Spleen (tissue), 11 donors: ENCODE data around the gene ZNF516. TPM values are rescaled to one million over a fixed set of nuclear protein-coding genes. Genes with fewer than 3 reads are reported as not detected.

Experiments
- DNase-seq: peaks from one replicate; pipeline ENCODE4 v3.0.0-alpha.2; 2020
- H3K27ac ChIP-seq, 8 donors: fragments of 200-600 bp; sonication (generic) in 7 of 8; 1 replicate in 4 of 8; 2 replicates in 4 of 8; pipeline versions ENCODE4 v1.5.0 to v1.8.0; 2016 to 2021; ENCODE audit warnings: inconsistent platforms in 4 of 8, mild to moderate bottlenecking in 4 of 8, moderate library complexity in 1 of 8
- H3K27me3 ChIP-seq, 7 donors: fragments of 200-600 bp; sonication (generic) in 6 of 7; replicated peaks in 1 of 7; 1 replicate in 4 of 7; 2 replicates in 3 of 7; pipeline versions ENCODE4 v1.5.0 to v1.8.0; 2016 to 2021; ENCODE audit warnings: inconsistent platforms in 3 of 7, mild to moderate bottlenecking in 1 of 7
- H3K36me3 ChIP-seq, 6 donors: fragments of 200-600 bp; sonication (generic) in 5 of 6; 1 replicate in 4 of 6; 2 replicates in 2 of 6; pipeline versions ENCODE4 v1.5.0 to v1.8.0; 2016 to 2021; ENCODE audit warnings: inconsistent platforms in 2 of 6
- H3K4me1 ChIP-seq, 6 donors: fragments of 200-600 bp; sonication (generic) in 5 of 6; 1 replicate in 3 of 6; 2 replicates in 3 of 6; pipeline versions ENCODE4 v1.5.0 to v1.8.0; 2016 to 2021; ENCODE audit warnings: inconsistent platforms in 3 of 6
- H3K4me3 ChIP-seq, 8 donors: fragments of 200-600 bp; sonication (generic) in 7 of 8; 1 replicate in 4 of 8; 2 replicates in 4 of 8; pipeline versions ENCODE4 v1.5.0 to v1.8.0; 2016 to 2021; ENCODE audit warnings: inconsistent platforms in 4 of 8, mild to moderate bottlenecking in 4 of 8, moderate library complexity in 2 of 8
- H3K9me3 ChIP-seq, 8 donors: fragments of 200-600 bp; sonication (generic) in 7 of 8; 1 replicate in 4 of 8; 2 replicates in 4 of 8; pipeline versions ENCODE4 v1.5.0 to v1.8.0; 2016 to 2021; ENCODE audit warnings: inconsistent platforms in 4 of 8
- POLR2A ChIP-seq, 3 donors: fragments of 450-650 bp; IDR thresholded peaks; one replicate each; pipeline ENCODE4 v1.5.1; 2017; ENCODE audit warnings: antibody characterized with exemption in 3 of 3, mild to moderate bottlenecking in 1 of 3
- POLR2AphosphoS5 ChIP-seq, 3 donors: sonication (generic); formaldehyde crosslinking; IDR thresholded peaks; one replicate each; pipeline ENCODE4 v1.5.1; 2017; ENCODE audit warnings: antibody characterized with exemption in 3 of 3
- WGBS, 5 donors: extraction: QIAGEN DNeasy Blood & Tissue Kit in 3 of 5; methylation state at CpG; one replicate each; pipeline versions ENCODE4 v1.1.5 to v1.1.7; 2013 to 2018; 5-methylcytosine and 5-hydroxymethylcytosine counted together
- intact Hi-C: fragments of 100-400 bp; cut with DNase I; formaldehyde crosslinking; loops from one replicate; pipeline ENCODE4 v1.15.0; 2023; ENCODE audit warnings: low total_unique reads
- polyA plus RNA-seq, 3 donors: library from polyadenylated mRNA; stranded (reverse); fragments of 200-250 nt; gene quantifications; one replicate each; pipeline ENCODE4 v1.2.1, GENCODE V29; 2013
- total RNA-seq, 7 donors: library from RNA; depleted of rRNA in 3 of 7; stranded (reverse); fragments of >200 nt in 3 of 7; fragmentation: NEBNext Ultra II Directional in 4 of 7; extraction: Animal tissue kit (Norgen Biotek cat#: 25700) in 4 of 7; gene quantifications; one replicate each; pipeline versions ENCODE4 v1.1.0 to v1.2.1, GENCODE V29; 2016 to 2021
- TF ChIP-seq, protein P1 (sequence below), 11 experiments: fragments of 200-600 bp in 7 of 11; fragments of 450-650 bp in 4 of 11; sonication (generic) in 4 of 11; IDR thresholded peaks in 8 of 11; conservative IDR thresholded peaks in 3 of 11; 1 replicate in 7 of 11; 2 replicates in 4 of 11; pipeline versions ENCODE4 v1.4.0 to v1.8.0; 2016 to 2021; ENCODE audit warnings: antibody characterized with exemption in 11 of 11, inconsistent platforms in 4 of 11, mild to moderate bottlenecking in 1 of 11
- donor health status: healthy with polysubstance abuse.
- donor health status: DM: no; HTN: no; CAD: no; lungs with moderate emphysema.
- donor health status: DM: no; HTN: no; CAD: no.
- donor health status: Bipolar disorder and iron deficiency.
- donor health status: healthy.
- donor health status: DM: no; HTN: no; CAD: no.
- donor health status: DM: yes; HTN: yes; CAD: no.

Gene ZNF516
- total and polyA plus RNA-seq, 10 donors = 4.5 to 58.4 (median 40.0) TPM

DNA sequence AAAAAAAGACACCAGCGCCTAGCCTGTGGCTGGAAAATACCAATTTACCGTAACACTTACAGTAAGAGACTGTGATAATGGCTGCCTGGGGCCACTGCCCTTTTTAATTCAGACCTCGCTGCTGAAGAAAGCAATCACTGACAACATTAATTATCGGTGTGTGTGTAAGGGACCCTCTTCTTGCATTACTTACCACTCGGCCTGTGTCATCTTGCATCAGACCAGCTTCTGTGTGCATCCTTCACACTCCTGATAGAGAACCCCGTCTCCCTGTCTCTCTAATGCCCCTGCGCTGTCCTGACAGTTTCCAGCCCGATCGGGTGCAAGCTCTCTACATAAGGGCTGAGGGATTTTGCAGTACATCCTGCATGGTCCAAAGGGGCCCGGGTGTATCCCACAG lies 124.4 kb downstream of the ZNF516 start:
- TF ChIP-seq, protein P1, sequence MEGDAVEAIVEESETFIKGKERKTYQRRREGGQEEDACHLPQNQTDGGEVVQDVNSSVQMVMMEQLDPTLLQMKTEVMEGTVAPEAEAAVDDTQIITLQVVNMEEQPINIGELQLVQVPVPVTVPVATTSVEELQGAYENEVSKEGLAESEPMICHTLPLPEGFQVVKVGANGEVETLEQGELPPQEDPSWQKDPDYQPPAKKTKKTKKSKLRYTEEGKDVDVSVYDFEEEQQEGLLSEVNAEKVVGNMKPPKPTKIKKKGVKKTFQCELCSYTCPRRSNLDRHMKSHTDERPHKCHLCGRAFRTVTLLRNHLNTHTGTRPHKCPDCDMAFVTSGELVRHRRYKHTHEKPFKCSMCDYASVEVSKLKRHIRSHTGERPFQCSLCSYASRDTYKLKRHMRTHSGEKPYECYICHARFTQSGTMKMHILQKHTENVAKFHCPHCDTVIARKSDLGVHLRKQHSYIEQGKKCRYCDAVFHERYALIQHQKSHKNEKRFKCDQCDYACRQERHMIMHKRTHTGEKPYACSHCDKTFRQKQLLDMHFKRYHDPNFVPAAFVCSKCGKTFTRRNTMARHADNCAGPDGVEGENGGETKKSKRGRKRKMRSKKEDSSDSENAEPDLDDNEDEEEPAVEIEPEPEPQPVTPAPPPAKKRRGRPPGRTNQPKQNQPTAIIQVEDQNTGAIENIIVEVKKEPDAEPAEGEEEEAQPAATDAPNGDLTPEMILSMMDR (IDR thresholded peaks at IDR 0.05 in 8 of 11, conservative IDR thresholded peaks at IDR 0.05 in 3 of 11) = no peak
- whole genome bisulfite sequencing, 5 donors = 94 to 98% (median 96%) methylated on average over 10 of the region's 10 CpGs
- H3K27ac ChIP-seq = no peak overlapping the region
- H3K36me3 ChIP-seq = peaks cover 0 to 57% (median 15%) of the 10 kb centered on the region in 6 donors
- no peaks in the 10 kb centered on the region for H3K27me3 ChIP-seq
- H3K4me3 ChIP-seq = no peak overlapping the region
- H3K9me3 ChIP-seq = no peaks in the 10 kb centered on the region
- peaks cover 0 to 24% (median 18%) of the 10 kb centered on the region in 6 donors for H3K4me1 ChIP-seq
- no peak for DNase-seq
- intact Hi-C loops = no loop called here

DNA sequence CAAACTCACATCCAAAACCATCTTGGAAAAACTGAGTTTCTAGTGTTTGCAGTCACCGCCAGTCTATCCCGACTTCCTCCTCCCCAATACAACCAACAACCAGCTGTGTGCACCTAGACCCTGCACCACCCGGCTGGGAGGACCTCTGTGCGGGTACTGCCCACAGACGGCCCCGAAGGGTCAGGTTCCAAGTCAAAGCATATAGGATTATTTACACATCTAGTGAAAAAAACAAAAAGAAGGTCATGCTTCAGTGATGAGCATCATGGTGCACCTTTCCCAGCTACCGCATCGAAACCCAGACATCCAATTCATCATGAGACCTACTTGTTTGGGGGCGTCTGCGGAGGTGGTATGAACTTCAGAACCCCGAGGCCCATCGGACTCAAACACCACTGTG lies 124.8 kb downstream of the ZNF516 start:
- peaks cover 0 to 20% (median 15%) of the 10 kb centered on the region in 6 donors for H3K4me1 ChIP-seq
- 91 to 97% (median 95%) methylated on average over 12 of the region's 12 CpGs for WGBS, 5 donors
- H3K36me3 ChIP-seq = peaks cover 0 to 60% (median 15%) of the 10 kb centered on the region in 6 donors
- H3K27ac ChIP-seq = no peak overlapping the region
- no peak for TF ChIP-seq POLR2AphosphoS5 (IDR thresholded peaks at IDR 0.05)
- TF ChIP-seq, protein P1 (IDR thresholded peaks at IDR 0.05 in 8 of 11, conservative IDR thresholded peaks at IDR 0.05 in 3 of 11) = no peak
- TF ChIP-seq POLR2A (IDR thresholded peaks at IDR 0.05) = no peak
- no peak for DNase-seq
- no peak overlapping the region for H3K4me3 ChIP-seq
- H3K9me3 ChIP-seq = no peaks in the 10 kb centered on the region
- intact Hi-C loops = no loop called here
- no peaks in the 10 kb centered on the region for H3K27me3 ChIP-seq

DNA sequence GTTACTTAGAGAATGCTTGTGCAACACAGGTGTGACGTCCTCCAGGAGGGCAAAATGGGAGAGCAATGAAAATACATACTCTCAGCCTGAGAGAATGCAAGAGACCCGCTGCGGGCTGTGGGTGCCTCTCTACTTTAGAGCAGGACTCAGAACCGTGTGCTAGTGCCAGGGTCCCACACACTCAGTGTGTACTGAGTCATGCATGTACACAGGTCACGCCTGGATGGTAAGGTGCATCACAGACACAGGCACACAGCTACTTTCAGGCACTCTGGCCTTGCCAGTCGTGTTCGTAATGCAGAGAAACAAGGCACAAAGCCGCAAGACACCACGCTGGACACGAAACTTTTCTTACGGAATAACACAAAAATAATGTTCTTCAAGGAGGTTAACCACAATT lies 125.3 kb downstream of the ZNF516 start:
- DNase-seq = no peak
- Histone ChIP-seq H3K36me3 (peaks cover 0 to 60% (median 15%) of the 10 kb centered on the region in 6 donors), H3K4me1 (peaks cover 0 to 15% (median 11%) of the 10 kb centered on the region in 6 donors), H3K4me3 (no peak overlapping the region), H3K27ac (no peak overlapping the region), H3K27me3 (no peaks in the 10 kb centered on the region), H3K9me3 (no peaks in the 10 kb centered on the region)
- no peak for TF ChIP-seq POLR2AphosphoS5 (IDR thresholded peaks at IDR 0.05)
- TF ChIP-seq, protein P1 (IDR thresholded peaks at IDR 0.05 in 8 of 11, conservative IDR thresholded peaks at IDR 0.05 in 3 of 11) = no peak
- no peak for TF ChIP-seq POLR2A (IDR thresholded peaks at IDR 0.05)
- 92 to 97% (median 95%) methylated on average over 11 of the region's 11 CpGs for WGBS, 5 donors
- intact Hi-C loops = no loop called here

DNA sequence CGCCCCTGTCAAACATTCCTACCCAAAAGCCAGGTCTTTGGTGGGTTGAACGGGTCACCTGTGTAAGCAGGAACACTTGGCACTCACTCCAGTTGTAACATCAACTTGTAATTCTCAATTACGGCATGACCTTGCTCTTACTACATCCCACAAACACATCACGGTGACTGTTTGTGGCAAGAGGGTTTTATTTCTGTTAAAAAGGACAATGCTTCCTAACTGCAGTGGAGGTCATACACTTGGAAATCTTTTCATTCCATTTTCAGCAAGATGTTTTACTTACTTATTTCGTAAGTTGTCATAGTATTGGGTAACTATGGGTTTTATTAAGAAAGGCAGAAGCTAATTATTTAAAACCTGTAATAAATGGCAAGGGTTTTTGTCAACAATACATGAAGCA lies 126.1 kb downstream of the ZNF516 start:
- peaks cover 0 to 8% (median 2%) of the 10 kb centered on the region in 6 donors for H3K4me1 ChIP-seq
- intact Hi-C loops = no loop called here
- H3K4me3 ChIP-seq = no peak overlapping the region
- H3K9me3 ChIP-seq = no peaks in the 10 kb centered on the region
- DNase-seq = no peak
- no peaks in the 10 kb centered on the region for H3K27me3 ChIP-seq
- H3K27ac ChIP-seq = no peak overlapping the region
- 71 to 92% (median 77%) methylated on average over 5 of the region's 5 CpGs for WGBS, 5 donors
- H3K36me3 ChIP-seq = peaks cover 0 to 68% (median 15%) of the 10 kb centered on the region in 6 donors
- TF ChIP-seq POLR2A (IDR thresholded peaks at IDR 0.05) = no peak
- TF ChIP-seq, protein P1 (IDR thresholded peaks at IDR 0.05 in 8 of 11, conservative IDR thresholded peaks at IDR 0.05 in 3 of 11) = no peak
- TF ChIP-seq POLR2AphosphoS5 (IDR thresholded peaks at IDR 0.05) = no peak
